SH-SY5Y (cell line): ENCODE measurements around the gene PPARG.

Experiments used
- GATA2 ChIP-seq: IDR thresholded peaks from 2 replicates; pipeline ENCODE4 v1.6.1; 2011; ENCODE audit warnings: mild to moderate bottlenecking, low read depth, low read length
- GATA3 ChIP-seq: IDR thresholded peaks from 2 replicates; pipeline ENCODE4 v1.6.1; 2011; ENCODE audit warnings: low read depth, mild to moderate bottlenecking, low read length, moderate library complexity

- TF ChIP-seq GATA2 (no peak), GATA3 (no peak)
These were observed 187.5 kb downstream of the PPARG start for GRCh38 chr3:12476238-12476897.
